Left lung (tissue), 10 donors: Measurements from ENCODE around the gene SPINT1. TPM values are rescaled to one million over a fixed set of nuclear protein-coding genes. Genes with fewer than 3 reads are reported as not detected.

Experiments
- ATAC-seq: fragments of 200-7000 bp; cut with Tn5 transposase; one replicate; pipeline ENCODE4 v1.9.1; 2020; ENCODE audit warnings: moderate library complexity
- DNase-seq, 4 donors: peaks; one replicate each; pipeline ENCODE4 v3.0.0-alpha.2; 2013 to 2020
- H3K27ac ChIP-seq, 2 donors: fragments of 200-600 bp; sonication (generic) in 1 of 2; one replicate each; pipeline versions ENCODE4 v1.5.0 to v1.8.0; 2020 to 2021
- H3K27me3 ChIP-seq, 2 donors: fragments of 200-600 bp; sonication (generic) in 1 of 2; one replicate each; pipeline versions ENCODE4 v1.5.0 to v1.8.0; 2020 to 2021
- H3K36me3 ChIP-seq, 2 donors: fragments of 200-600 bp; sonication (generic) in 1 of 2; one replicate each; pipeline versions ENCODE4 v1.5.0 to v1.8.0; 2020 to 2021
- H3K4me1 ChIP-seq, 2 donors: fragments of 200-600 bp; one replicate each; pipeline ENCODE4 v1.8.0; 2021
- H3K4me3 ChIP-seq, 2 donors: fragments of 200-600 bp; sonication (generic) in 1 of 2; one replicate each; pipeline versions ENCODE4 v1.5.0 to v1.8.0; 2020 to 2021; ENCODE audit warnings: mild to moderate bottlenecking in 1 of 2
- H3K9me3 ChIP-seq, 2 donors: fragments of 200-600 bp; sonication (generic) in 1 of 2; one replicate each; pipeline versions ENCODE4 v1.5.0 to v1.8.0; 2020 to 2021
- intact Hi-C, 2 donors: fragments of 100-400 bp; cut with DNase I; formaldehyde crosslinking; loops; one replicate each; pipeline versions ENCODE4 v1.11.2 to v1.14.2; 2022
- polyA plus RNA-seq, 6 donors: library from polyadenylated mRNA; unstranded; fragments of 120-200 nt; gene quantifications; one replicate each; pipeline ENCODE4 v1.2.1, GENCODE V29; 2013; ENCODE audit not compliant: insufficient read length in 6 of 6
- total RNA-seq, 2 donors: library from RNA; stranded (reverse); fragmentation: NEBNext Ultra II Directional; extraction: Animal tissue kit (Norgen Biotek cat#: 25700); gene quantifications; one replicate each; pipeline ENCODE4 v1.2.1, GENCODE V29; 2021
- TF ChIP-seq, protein P1 (sequence below), 2 donors: fragments of 200-600 bp; sonication (generic) in 1 of 2; IDR thresholded peaks; one replicate each; pipeline versions ENCODE4 v1.5.0 to v1.8.0; 2021; ENCODE audit warnings: antibody characterized with exemption in 2 of 2
- donor health status: DM: no; HTN: yes; CAD: no.
- donor health status: DM: no; HTN: no; CAD: no.

The SPINT1 gene
- total and polyA plus RNA-seq, 8 donors: 51.8 to 160 (median 67.5) TPM

DNA sequence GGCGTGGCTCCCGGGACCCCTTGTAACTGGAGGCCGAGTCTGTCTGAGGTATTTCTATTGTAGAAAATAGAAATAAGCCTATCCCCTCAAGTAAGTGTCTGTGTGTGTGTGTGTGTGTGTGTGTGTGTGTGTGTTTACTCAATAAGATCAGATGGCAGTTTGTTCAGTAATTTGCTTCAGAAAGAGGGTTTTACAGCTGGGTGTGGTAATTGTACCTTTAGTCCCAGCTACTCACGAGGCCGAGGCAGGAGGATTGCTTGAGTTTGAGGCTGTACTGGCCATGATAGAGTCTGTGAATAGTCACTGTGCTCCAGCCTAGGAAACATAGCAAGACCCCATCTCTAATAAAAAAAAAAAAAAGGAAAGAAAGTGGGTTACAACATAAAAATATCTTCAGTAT is 8.7 kb downstream of the SPINT1 start:
- Histone ChIP-seq H3K27ac (no peak overlapping the region), H3K9me3 (no peaks in the 10 kb centered on the region), H3K4me3 (no peak overlapping the region), H3K36me3 (peaks cover 0 to 40% of the 10 kb centered on the region in 2 donors), H3K27me3 (no peaks in the 10 kb centered on the region), H3K4me1 (peaks cover 10 to 14% of the 10 kb centered on the region in 2 donors)
- ATAC-seq (no peak), DNase-seq (no peak)
- intact Hi-C loops: no loop called here
- TF ChIP-seq, protein P1, sequence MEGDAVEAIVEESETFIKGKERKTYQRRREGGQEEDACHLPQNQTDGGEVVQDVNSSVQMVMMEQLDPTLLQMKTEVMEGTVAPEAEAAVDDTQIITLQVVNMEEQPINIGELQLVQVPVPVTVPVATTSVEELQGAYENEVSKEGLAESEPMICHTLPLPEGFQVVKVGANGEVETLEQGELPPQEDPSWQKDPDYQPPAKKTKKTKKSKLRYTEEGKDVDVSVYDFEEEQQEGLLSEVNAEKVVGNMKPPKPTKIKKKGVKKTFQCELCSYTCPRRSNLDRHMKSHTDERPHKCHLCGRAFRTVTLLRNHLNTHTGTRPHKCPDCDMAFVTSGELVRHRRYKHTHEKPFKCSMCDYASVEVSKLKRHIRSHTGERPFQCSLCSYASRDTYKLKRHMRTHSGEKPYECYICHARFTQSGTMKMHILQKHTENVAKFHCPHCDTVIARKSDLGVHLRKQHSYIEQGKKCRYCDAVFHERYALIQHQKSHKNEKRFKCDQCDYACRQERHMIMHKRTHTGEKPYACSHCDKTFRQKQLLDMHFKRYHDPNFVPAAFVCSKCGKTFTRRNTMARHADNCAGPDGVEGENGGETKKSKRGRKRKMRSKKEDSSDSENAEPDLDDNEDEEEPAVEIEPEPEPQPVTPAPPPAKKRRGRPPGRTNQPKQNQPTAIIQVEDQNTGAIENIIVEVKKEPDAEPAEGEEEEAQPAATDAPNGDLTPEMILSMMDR (IDR thresholded peaks at IDR 0.05): no peak

- intact Hi-C loops: no loop called here
- H3K9me3 ChIP-seq: no peaks in the 10 kb centered on the region
- H3K36me3 ChIP-seq: peaks cover 0 to 40% of the 10 kb centered on the region in 2 donors
Observed at GRCh38 chr15:40853241-40853890, 9.5 kb downstream of the SPINT1 start.

GRCh38 chr15:40854161-40854560 is 10.3 kb downstream of the SPINT1 start:
- TF ChIP-seq, protein P1 (IDR thresholded peaks at IDR 0.05): no peak
- peaks cover 0 to 40% of the 10 kb centered on the region in 2 donors for H3K36me3 ChIP-seq
- H3K4me1 ChIP-seq: peaks cover 11% of the 10 kb centered on the region in 2 donors
- no peaks in the 10 kb centered on the region for H3K27me3 ChIP-seq
- intact Hi-C loops: no loop called here
- ATAC-seq (no peak), DNase-seq (no peak)
- no peak overlapping the region for H3K27ac ChIP-seq
- no peak overlapping the region for H3K4me3 ChIP-seq
- H3K9me3 ChIP-seq: no peaks in the 10 kb centered on the region

More at GRCh38 chr15:40853241-40853890, 9.5 kb downstream of the SPINT1 start:
- no peak overlapping the region for H3K27ac ChIP-seq
- H3K27me3 ChIP-seq: no peaks in the 10 kb centered on the region
- DNase-seq: no peak
- peaks cover 9 to 11% of the 10 kb centered on the region in 2 donors for H3K4me1 ChIP-seq
- H3K4me3 ChIP-seq: no peak overlapping the region
- TF ChIP-seq, protein P1 (IDR thresholded peaks at IDR 0.05): no peak
- no peak for ATAC-seq

DNA sequence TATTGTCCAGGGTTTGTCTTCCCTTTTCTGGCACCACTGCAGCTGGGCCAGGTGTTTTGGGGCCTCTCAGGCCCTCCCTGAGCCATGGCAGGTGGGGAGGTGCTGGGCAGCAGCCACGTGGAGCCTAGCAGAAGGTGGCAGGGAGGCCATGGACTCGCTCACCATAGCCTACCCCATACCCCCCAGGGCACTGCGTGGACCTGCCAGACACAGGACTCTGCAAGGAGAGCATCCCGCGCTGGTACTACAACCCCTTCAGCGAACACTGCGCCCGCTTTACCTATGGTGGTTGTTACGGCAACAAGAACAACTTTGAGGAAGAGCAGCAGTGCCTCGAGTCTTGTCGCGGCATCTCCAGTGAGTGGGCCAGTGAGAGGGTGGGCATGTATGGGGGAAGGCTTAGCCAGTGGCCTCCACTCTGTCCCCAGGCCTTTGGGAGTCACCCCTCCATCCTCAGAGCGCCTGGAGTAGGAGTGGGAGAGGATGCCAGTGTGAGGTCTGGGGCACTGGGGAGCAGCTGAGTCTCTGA is 11.9 kb downstream of the SPINT1 start:
- DNase-seq: no peak
- Histone ChIP-seq H3K4me1 (peaks cover 11 to 26% of the 10 kb centered on the region in 2 donors), H3K9me3 (no peaks in the 10 kb centered on the region), H3K27ac (no peak overlapping the region), H3K36me3 (peaks cover 0 to 34% of the 10 kb centered on the region in 2 donors), H3K27me3 (no peaks in the 10 kb centered on the region), H3K4me3 (no peak overlapping the region)
- intact Hi-C loops: no loop called here
- TF ChIP-seq, protein P1 (IDR thresholded peaks at IDR 0.05): no peak
- ATAC-seq: no peak

- DNase-seq (no peak), ATAC-seq (no peak)
- TF ChIP-seq, protein P1 (IDR thresholded peaks at IDR 0.05): no peak
- no peaks in the 10 kb centered on the region for H3K9me3 ChIP-seq
- no peak overlapping the region for H3K4me3 ChIP-seq
- intact Hi-C loops: no loop called here
- H3K36me3 ChIP-seq: peaks cover 0 to 32% of the 10 kb centered on the region in 2 donors
- peak overlapping the region in 1 of 2 donors; percentile 54 for H3K27ac ChIP-seq
- H3K27me3 ChIP-seq: no peaks in the 10 kb centered on the region
- H3K4me1 ChIP-seq: peaks cover 11 to 26% of the 10 kb centered on the region in 2 donors
Observed at GRCh38 chr15:40856746-40857145, 12.9 kb downstream of the SPINT1 start.
